H1 (cell line): ENCODE measurements around the gene XDH. TPM values are rescaled to one million over a fixed set of nuclear protein-coding genes. Genes with fewer than 3 reads are reported as not detected.

ENCODE experiments used
- CBX5 ChIP-seq: fragments of 300-800, 300-1000 bp; sonication (generic); IDR thresholded peaks from 2 replicates; pipeline ENCODE4 v1.7.1; 2016; ENCODE audit warnings: antibody characterized with exemption, low read length, low read depth
- CHD2 ChIP-seq: IDR thresholded peaks from 2 replicates; pipeline ENCODE4 v1.6.1; 2012; ENCODE audit warnings: low read length, improper control_type of control experiment
- KDM5A ChIP-seq: fragments of 200-600 bp; IDR thresholded peaks from 2 replicates; pipeline ENCODE4 v1.7.1; 2012; ENCODE audit warnings: mild to moderate bottlenecking, low read length, inconsistent platforms, mixed read lengths
- MAX ChIP-seq: IDR thresholded peaks from 2 replicates; pipeline ENCODE4 v1.6.1; 2012; ENCODE audit warnings: inconsistent platforms
- SP2 ChIP-seq: IDR thresholded peaks from 2 replicates; pipeline ENCODE4 v1.6.1; 2012; ENCODE audit warnings: mild to moderate bottlenecking, low read length, inconsistent platforms
- TCF12 ChIP-seq: IDR thresholded peaks from 2 replicates; pipeline ENCODE4 v1.6.1; 2011; ENCODE audit warnings: low read depth, mild to moderate bottlenecking, low read length
- polyA plus RNA-seq, 7 experiments: library from polyadenylated mRNA; depleted of rRNA in 3 of 7; stranded (reverse) in 5 of 7; unstranded in 2 of 7; fragments of >200 nt in 5 of 7; fragments of 200-250 nt in 2 of 7; gene quantifications; 1 replicate in 5 of 7; 2 replicates in 1 of 7; 4 replicates in 1 of 7; pipeline versions ENCODE4 v1.2.1 to v1.2.3, GENCODE V29; 2011 to 2013; ENCODE audit warnings: missing spikeins in 2 of 7, mixed read lengths in 2 of 7
- total RNA-seq: library from RNA; stranded (reverse); fragmentation: NEBNext Ultra II Directional; extraction: Animal tissue kit (Norgen Biotek cat#: 25700); gene quantifications from 2 replicates; pipeline ENCODE4 v1.2.1, GENCODE V29; 2021

XDH gene
- total and polyA plus RNA-seq, 2 of the 8 experiments (the other 6 are each of a cell fraction or from before 2014, with no cell fraction given) = 0.68 to 1.2 TPM

GRCh38 chr2:31414601-31415241 lies at the start of gene XDH (continued):
- TF ChIP-seq CHD2 = no peak
- TF ChIP-seq MAX = no peak
- TF ChIP-seq TCF12 = no peak
- no peak for TF ChIP-seq SP2
- no peak for TF ChIP-seq CBX5
- TF ChIP-seq KDM5A = no peak
